ENCODE results near the gene SLC17A7.
"Not testable (repeated sequence)": the region's sequence is repeated elsewhere in the genome, so short reads cannot be mapped to it uniquely, and the experiment has no call there.

The SLC17A7 gene

DNA sequence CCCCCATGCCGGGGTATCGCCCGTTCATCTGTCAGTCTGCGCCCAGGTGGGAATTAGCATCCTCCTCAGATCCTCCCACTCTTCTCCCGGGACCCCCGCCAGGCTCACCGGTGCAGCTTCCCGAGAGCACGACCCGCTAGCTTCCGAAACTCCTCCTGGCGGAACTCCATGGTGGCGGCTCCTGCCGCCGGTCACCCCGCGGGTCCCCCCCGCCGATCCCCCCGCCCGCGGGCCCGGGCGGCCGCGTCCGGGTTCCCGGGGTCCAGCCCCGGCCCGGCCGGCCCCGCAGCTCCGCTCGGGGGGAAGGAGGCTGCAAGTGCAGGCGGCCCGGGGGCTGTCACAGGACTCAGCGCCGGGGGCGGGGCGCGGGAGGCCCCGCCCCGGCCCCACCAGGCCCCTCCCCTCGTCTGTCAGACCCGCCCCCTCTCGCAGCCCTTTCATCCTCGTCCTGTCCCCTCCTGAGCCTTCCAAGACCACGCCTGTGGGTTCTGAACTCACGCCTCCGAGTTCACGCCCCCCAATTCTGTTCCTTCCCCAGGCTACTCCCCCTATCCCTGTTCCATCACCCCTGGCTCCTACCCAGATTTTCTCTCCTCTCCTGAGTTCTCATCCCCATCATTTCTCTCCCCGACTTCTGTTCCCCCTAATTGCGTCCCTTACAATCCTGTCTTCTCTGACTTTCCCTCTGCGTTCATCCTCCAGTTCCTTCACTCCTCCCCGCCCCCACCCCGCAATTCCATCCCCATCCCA, at the start of gene SLC17A7:
SLC17A7 (minus strand) TSS at position 318 of the 750 bp plus-strand sequence; CDS start at position 170, 148 bp downstream.
- no peak for DNase-seq (ENCODE audit: low read depth in 2 of 2)

DNA sequence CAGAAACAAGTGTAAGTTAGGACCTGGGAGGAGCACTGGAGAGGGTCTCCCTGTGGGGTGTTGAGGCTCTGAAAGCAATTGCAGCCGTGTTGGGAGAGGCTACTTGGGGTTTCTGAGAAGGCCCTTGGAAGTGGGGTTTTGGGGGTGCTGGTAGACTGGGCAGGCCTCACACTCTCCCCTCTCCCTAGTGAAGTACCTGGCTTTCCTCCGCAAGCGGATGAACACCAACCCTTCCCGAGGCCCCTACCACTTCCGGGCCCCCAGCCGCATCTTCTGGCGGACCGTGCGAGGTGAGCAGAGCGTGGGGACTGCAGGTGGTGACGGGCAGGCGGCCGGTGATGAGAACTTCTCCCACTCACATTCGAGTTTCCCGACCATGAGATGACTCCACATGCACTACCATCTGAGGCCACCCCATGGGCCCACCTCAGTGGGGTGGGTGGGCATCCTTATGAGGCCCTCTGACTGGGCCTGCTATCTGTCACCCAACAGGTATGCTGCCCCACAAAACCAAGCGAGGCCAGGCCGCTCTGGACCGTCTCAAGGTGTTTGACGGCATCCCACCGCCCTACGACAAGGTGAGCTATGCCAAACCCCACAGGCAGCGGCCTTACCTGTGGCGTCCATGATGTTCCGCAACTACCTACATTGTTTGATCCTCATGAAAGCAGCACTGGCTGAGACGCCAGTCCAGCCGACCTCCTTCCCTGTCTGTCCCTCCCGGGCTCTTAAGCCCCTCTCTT, 49.1 kb upstream of the SLC17A7 start:
- no peak for DNase-seq (ENCODE audit: low read depth in 2 of 2)

DNA sequence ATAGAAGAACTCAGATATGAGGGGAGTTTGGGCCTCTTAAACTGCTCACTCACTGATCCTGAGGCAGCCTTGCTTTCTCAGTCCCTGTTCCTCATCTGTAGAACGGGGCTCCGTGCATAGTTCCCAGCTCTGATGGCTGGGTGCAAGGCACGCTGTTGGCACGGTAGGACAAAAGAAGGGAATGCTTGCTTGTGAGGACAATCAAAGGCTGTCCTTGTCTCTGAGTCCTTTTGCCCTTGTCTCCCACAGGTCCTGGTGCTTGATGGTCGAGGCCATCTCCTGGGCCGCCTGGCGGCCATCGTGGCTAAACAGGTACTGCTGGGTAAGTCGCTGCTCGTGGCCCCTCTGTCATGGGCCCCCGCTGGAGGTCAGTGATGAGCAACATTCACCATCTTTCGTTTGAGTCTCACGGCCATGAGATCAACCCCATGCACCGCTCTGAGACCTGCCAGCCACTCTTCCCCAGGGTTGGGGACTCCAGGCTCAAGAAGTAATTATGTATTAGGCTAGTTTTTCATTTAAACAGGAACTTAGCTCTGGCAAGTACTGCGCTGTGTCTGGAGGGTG, 48.4 kb upstream of the SLC17A7 start:
- no peak for DNase-seq (ENCODE audit: low read depth in 2 of 2)

DNA sequence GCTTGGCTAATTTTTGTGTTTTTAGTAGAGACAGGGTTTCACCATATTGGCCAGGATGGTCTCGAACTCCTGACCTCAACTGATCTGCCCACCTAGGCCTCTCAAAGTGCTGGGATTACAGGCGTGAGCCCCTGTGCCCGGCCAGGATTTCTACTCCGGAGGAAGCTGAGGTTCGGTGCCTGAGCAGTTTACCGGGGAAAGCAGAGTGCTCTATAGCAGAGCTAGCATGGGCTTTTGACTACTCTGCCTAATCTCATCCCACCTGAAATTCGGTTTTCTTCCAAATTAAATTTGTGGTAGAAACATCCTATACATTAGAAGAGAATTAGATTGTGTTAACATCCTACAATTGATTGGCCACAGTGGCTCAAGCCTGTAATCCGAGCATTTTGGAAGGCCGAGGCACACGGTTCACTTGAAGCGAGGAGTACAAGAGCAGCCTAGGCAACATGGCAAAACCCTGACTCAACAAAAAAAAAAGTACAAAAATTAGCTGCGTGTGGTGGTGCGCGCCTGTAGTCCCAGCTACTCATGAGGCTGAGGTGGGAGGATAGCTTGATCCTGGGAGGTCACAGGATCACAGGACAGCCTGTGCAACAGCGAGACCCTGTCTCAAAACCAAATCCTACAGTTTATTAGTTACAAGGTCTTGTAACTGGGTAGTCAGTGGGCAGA, 47.7 kb upstream of the SLC17A7 start:
- no peak for DNase-seq (ENCODE audit: low read depth in 2 of 2)

DNA sequence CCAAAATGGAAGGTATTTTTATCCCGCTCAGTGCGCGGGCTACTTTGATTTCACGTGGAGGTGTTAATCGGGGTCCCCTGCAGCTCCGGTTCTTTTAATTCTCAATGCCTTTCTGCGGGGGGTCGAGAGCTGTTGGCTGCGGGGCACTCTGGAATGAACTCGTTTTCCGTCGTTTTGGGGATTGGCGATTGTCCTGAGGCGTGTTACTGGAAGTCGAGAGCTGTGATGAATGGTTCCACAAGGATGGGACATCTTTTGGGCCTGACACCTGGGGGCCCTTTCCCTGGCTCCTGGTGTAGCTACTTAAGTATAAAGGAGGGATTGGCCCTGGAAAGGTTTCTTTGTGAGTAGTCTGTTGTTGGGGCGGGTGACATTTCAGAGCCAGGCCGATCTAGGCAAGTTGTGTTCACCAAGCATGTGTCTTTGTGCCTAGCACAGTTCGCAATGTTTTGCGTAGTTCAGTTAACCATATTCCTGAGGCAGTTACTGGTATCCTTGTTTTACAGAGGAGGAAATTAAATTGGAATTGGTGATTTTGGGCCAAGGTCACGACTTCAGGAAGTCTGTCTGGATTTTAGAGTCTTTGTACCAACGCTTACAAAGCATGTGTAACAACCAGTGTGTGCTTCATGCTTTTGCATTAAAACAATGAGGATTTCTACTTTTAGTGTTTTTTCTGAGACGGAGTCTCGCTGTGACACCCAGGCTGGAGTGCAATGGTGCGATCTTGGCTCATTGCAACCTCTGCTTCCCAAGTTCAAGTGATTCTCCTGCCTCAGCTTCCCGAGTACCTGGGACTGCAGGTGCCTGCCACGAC, 46.9 kb upstream of the SLC17A7 start:
- no peak for DNase-seq (ENCODE audit: low read depth in 2 of 2)

DNA sequence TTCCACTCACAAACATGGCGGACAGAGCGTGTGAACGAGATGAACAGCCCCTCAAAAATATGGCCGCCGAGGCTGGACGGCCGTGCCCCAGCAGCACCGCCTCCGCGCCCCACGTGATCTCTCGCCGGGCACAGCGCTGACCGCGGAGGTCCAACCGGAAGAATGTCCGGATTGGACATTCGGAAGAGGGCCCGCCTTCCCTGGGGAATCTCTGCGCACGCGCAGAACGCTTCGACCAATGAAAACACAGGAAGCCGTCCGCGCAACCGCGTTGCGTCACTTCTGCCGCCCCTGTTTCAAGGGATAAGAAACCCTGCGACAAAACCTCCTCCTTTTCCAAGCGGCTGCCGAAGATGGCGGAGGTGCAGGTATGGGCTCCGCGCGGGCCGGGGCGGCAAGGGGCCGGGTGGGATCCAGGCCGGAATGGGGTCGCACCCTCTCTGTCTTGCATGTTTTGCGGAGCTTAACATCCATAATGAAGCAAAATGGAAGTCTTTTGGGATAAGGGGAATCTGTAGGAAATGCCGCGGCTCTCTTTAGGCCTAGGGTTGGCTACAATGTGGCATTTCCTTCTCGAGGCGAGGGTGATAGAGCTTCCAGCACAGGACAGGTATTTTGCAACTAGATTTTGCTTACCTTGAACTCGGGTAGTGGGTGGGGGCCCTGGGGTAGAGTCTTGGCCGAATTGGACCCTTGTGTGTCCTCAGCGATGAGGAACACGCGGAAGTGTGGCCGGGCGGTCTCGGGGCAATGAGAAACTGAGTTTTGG, 46.1 kb upstream of the SLC17A7 start, which contains the start of gene RPL13A:
RPL13A (plus strand) TSS at position 332 of the 769 bp plus-strand sequence; CDS start at position 354, 22 bp downstream.
- peak; percentile 99 for DNase-seq (ENCODE audit: low read depth in 2 of 2)

DNA sequence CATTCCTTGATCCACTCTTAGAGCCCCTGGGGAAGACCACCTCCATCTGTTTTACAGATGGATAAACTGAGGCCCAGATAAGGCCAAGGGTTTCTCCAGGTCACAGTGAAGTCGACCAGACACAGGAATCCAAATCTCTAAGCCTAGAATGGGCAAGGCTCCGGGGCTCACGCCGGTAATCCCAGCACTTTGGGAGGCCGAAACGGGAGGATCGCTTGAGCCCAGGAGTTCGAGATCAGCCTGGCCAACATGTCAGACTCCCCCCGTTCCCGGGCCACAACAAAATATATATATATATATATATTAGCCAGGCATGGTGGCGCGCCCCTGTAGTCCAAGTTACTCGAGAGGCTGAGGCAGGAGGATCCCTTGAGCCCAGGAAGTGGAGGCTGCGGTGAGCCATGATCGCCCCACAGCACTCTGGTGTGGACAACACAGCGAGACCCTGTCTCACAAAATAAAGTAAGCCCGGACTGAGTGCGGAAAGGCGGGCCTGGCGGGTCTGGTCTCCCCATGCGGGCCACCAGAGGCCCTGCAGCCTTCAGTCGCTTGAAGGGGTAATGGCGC, 45.5 kb upstream of the SLC17A7 start:
- DNase-seq (ENCODE audit: low read depth in 2 of 2) = no peak

DNA sequence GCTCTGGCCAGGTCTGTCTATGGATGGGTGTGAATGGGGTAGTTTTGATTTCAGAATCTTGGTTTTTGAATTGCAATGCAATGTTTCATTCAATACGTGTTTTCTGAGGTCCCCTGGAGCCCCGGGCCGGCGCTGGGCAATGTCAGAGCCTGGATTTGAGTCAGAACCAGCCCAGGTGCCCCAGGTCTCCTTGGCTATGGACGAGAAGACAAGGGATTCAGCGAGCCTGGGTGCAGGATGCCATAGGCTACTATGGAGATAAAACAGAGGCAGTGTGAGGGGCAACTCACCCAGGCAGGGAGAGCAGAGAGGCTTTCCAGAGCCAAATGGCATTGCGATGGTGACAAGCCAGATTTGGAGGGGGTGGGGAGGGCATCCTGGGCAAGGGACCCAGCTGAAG, 44.9 kb upstream of the SLC17A7 start:
- DNase-seq (ENCODE audit: low read depth in 2 of 2) = no peak

DNA sequence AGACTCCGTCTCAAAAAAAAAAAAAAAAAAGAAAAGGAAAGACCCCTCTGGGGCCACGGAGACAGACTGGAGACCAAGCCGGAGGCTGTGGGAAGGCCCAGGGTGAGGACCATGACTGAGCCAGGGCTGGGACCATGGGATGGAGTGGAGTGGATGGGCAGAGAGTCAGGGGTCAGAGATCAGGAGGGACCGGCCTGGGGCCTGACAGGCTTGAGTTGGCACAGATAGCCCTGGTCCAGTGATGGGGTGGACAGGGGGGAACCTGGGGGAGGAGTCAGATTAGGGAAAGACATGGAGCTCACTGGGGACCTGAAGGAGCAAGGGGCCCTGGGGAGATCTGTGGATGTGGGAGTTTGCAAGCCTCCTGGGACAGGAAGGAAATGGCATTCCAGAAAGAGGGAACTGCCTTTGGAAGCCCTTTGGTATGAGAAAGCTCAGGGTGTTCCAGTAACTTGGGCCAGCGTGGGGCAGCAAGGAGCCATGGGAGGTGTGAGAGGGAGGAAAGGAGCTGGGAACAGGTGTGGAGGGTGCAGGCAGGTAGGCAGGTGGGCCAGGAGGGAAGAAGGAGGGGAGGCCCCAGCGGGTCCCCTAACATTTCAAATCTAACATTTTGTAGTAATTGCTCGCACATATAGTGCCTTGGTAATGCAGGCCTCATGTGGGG, 39.8 kb upstream of the SLC17A7 start:
- DNase-seq (ENCODE audit: low read depth in 2 of 2) = no peak

DNA sequence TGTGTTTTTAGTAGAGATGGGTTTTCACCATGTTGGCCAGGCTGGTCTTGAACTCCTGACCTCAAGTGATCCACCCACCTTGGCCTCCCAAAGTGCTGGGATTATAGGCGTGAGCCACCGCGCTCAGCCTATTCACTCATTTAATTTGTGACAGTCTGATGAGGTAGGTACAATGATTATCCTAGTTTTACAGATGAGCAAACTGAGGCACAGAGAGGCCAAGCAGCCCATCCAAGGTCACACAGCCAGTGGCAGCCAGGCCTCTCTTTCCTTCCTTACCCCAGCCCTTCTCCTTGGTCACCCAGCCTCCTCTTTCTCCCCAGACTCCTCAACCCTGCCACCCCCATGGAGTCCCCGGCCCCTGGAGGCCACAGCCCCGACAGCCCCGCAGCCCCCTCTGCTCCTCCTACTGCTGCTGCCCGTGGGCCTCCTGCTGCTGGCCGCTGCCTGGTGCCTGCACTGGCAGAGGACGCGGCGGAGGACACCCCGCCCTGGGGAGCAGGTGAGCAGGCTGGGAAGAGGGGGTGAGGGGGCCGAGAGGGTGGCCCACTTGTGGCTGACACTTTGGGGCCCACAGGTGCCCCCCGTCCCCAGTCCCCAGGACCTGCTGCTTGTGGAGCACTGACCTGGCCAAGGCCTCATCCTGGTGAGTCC, 38.8 kb upstream of the SLC17A7 start:
- no peak for DNase-seq (ENCODE audit: low read depth in 2 of 2)

DNA sequence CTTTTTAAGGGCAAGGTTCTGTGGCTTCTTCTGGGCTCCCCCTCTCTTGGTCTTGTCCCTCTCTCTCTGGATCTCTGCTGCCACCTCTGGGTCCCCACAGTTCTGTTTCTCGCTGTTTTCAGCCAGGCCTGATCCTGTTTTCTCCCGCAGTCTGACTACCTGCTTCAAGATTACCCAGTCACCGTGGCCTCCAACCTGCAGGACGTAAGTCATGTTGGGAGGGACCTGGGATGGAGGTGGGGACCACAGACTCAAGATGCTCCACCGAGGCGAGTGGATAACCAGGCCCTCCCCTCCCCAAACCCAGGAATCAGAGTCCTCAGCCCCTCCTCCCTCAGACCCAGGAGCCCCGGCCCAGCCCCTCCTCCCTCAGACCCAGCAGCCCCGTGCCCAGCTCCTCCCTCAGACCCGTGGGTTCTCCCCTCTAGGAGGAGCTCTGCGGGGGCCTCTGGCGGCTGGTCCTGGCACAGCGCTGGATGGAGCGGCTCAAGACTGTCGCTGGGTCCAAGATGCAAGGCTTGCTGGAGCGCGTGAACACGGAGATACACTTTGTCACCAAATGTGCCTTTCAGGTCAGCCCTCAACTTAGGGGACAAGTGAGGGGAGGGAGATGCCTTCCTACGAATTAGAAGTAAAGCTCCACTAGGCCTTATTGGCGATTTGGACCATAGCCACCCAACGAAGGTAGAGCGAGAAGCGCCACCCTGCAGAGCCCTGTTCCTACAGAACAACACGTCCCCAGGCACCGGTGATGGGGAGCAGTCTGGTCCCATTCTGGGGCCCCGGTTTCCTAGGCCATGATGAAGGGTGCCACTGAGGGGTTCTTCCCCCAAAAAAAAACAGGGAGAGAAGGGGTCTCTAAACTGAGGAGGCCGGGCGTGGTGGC, 34.9 kb upstream of the SLC17A7 start:
- no peak for DNase-seq (ENCODE audit: low read depth in 2 of 2)

DNA sequence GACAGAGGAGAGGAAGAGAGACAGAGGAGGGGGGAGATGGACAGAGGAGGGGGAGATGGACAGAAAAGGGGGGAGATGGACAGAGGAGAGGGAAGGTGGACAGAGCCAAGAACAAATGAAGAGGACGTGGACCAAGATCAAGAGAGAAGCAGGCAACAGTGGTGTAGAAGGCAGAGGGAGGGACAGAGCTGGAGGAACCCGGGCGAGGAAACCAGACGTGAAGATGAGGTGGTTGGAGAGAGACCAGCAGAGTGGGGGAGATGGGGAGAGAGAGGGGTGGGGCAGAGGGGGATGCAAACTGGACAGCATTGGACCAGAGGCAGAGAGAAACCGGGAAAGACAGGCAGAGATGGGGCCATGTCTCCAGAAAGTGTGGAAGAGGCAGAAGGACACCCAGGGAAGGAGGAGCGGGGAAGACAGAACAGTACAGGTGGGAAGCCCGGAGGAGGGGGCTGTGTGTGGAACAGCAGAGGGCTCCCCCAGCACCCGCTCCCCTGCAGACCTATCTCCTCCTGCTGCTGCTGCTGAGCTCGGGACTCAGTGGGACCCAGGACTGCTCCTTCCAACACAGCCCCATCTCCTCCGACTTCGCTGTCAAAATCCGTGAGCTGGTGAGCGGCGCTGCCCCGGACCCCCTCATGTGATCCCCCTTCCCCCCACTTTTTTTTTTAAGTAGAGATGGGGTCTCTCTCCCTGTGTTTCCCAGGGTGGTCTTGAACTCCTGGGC, 34.0 kb upstream of the SLC17A7 start:
- no peak for DNase-seq (ENCODE audit: low read depth in 2 of 2)

DNA sequence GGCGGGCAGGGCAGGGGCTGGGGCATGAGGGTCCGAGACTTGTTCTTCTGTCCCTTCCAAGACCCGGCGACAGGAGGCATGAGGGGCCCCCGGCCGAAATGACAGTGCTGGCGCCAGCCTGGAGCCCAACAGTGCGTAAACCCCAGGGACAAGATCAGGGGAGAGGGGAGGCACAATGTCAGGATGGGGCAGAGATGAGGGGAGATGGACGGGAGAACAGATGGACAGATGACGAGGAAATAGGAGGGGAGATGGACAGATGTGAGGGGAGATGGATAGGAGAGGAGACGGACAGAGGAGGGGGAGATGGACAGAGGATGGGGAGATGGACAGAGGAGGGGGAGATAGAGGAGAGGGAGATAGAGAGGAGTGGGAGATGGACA, 33.2 kb upstream of the SLC17A7 start:
- DNase-seq (ENCODE audit: low read depth in 2 of 2) = no peak

DNA sequence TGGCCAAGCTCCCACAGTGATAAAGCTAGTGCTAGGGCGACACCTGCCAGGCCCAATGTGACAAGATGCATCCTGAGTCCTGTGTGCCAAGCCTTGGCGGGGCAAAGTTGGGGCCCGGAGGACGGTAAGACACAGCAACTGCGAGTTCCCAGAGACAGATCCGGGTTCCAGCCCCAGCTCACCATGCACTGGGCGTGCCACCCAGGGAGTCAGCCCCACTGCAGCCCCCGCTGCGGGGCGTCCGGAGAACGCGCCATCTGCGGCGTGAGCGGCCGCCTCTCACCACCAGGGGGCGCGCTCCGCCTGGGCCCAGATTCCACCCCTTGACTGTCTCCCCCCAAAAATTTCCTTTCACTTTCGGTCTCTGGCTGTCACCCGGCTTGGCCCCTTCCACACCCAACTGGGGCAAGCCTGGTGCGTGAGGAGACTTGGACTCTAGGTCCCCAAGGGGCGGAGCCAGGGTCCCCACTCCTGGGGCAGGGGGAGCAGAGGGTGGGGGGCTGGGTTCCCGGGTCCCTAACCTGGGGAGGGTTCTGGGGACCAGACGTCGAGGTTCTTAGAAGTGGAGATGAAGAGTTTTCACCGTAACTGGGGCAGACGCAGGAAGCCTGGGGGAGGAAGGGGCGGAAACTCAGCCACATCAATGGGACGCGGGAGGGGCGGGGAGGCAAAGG, 32.7 kb upstream of the SLC17A7 start, which contains the start of gene FLT3LG:
FLT3LG (plus strand) TSS at position 348 of the 674 bp plus-strand sequence. CDS start 425 bp downstream, outside the sequence.
- DNase-seq (ENCODE audit: low read depth in 2 of 2) = peak; percentile 83 to 88

DNA sequence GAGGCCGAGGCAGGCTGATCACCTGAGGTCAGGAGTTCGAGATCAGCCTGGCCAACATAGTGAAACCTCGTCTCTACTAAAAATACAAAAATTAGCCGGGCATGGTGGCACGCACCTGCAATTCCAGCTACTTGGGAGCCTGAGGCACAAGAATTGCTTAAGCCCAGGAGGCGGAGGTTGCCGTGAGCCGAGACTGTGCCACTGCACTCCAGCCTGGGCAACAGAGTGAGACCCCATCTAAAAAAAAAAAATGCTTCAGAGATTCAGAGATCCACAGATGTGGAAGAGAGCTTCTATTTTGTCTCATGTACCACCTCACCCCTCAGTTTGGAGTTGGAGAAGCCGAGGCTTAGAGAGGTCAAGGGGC, 32.2 kb upstream of the SLC17A7 start:
- not testable (repeated sequence) for DNase-seq (ENCODE audit: low read depth in 2 of 2)

DNA sequence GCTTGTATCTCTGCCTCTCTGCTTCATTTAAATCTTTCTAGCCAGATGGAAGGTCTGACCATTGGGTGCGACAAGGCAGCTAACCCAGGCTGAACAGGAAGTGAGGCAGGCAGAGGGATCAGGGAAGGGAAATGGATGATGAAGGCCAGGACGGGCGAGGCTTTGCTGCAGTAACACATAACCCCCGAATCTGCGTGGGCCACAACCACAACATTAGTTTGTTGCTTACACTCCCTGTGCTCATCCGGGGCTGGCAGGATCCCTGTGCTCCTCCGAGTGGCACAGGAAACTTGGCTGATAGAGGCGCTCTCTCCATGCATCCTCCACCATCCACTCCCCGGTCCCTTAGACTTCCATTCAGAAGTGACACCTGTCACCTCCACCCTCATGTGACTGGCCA, 31.6 kb upstream of the SLC17A7 start:
- DNase-seq (ENCODE audit: low read depth in 2 of 2) = no peak

DNA sequence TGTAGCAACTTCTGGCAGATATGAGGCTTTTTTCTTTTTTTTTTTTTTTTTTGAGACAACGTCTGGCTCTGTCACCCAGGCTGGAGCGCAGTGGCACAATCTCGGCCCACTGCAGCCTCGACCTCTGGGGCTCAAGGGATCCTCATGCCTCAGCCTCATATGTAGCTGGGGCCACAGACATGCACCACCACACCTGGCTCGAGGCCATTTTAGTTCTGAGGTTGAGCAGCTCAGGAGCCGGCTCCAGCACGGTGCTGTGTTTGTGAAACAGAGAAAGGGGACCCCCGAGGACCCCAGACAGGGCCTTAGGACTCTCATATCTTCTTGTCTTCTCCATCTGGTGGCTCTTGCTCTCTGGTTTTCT, 29.3 kb upstream of the SLC17A7 start:
- DNase-seq (ENCODE audit: low read depth in 2 of 2) = no peak

All from stimulated activated CD8-positive, alpha-beta memory T cell treated with anti-CD3 and anti-CD28 coated beads, Interleukin-15, amount 100 ng/mL, for 4 hours (primary cell).